HepG2 (cell line): Measurements from ENCODE around the gene PGC. TPM values are rescaled to one million over a fixed set of nuclear protein-coding genes. Genes with fewer than 3 reads are reported as not detected.

Source experiments
- ARHGAP35 ChIP-seq: sonication (generic); formaldehyde crosslinking; IDR thresholded peaks from 2 replicates; pipeline ENCODE4 v1.9.0; 2022; ENCODE audit warnings: mild to moderate bottlenecking, inconsistent platforms, moderate library complexity, missing genetic modification reagents, borderline replicate concordance
- CCAR2 ChIP-seq: fragments of 200-400 bp; formaldehyde crosslinking; optimal IDR thresholded peaks from 2 replicates; pipeline ENCODE3; 2018; ENCODE audit warnings: low read depth, mild to moderate bottlenecking, low read length, moderate library complexity
- CERS6 ChIP-seq: sonication (generic); formaldehyde crosslinking; IDR thresholded peaks from 2 replicates; pipeline ENCODE4 v1.5.0; 2020; ENCODE audit warnings: missing genetic modification reagents
- DRAP1 ChIP-seq: IDR thresholded peaks from 2 replicates; pipeline ENCODE4 v1.6.1; 2016; ENCODE audit warnings: missing genetic modification reagents, missing compliant biosample characterization
- FOSL1 ChIP-seq: sonication (generic); formaldehyde crosslinking; IDR thresholded peaks from 2 replicates; pipeline ENCODE4 v1.9.0; 2021; ENCODE audit warnings: missing genetic modification reagents, borderline replicate concordance
- HNF1B ChIP-seq: sonication (generic); formaldehyde crosslinking; IDR thresholded peaks from 2 replicates; pipeline ENCODE4 v1.5.1; 2020; ENCODE audit warnings: mild to moderate bottlenecking, moderate library complexity, missing genetic modification reagents
- ISL2 ChIP-seq: sonication (generic); formaldehyde crosslinking; IDR thresholded peaks from 2 replicates; pipeline ENCODE4 v1.5.0; 2020; ENCODE audit warnings: missing genetic modification reagents
- KDM5B ChIP-seq: sonication (generic); formaldehyde crosslinking; IDR thresholded peaks from 2 replicates; pipeline ENCODE4 v1.4.0; 2020; ENCODE audit warnings: missing genetic modification reagents, mild to moderate bottlenecking, borderline replicate concordance
- NCOR1 ChIP-seq: fragments of 200-600 bp; sonication (generic); IDR thresholded peaks from 2 replicates; pipeline ENCODE4 v1.7.0; 2017; ENCODE audit warnings: antibody characterized with exemption, low read length, borderline replicate concordance
- NFE2L2 ChIP-seq: fragments of 150-350 bp; IDR thresholded peaks from 2 replicates; pipeline ENCODE4 v1.6.1; 2014; ENCODE audit warnings: low read length
- POGK ChIP-seq: sonication (generic); formaldehyde crosslinking; conservative IDR thresholded peaks from 2 replicates; pipeline ENCODE4 v1.8.0; 2022; ENCODE audit warnings: mild to moderate bottlenecking, moderate library complexity, missing genetic modification reagents
- POLR2A ChIP-seq, 2 experiments: IDR thresholded peaks; 2 replicates each; pipeline ENCODE4 v1.6.1; 2011; ENCODE audit warnings: low read depth in 2 of 2, low read length in 2 of 2, mild to moderate bottlenecking in 1 of 2, moderate library complexity in 1 of 2; ENCODE audit not compliant: insufficient read depth in 1 of 2
- POLR2AphosphoS5 ChIP-seq: IDR thresholded peaks from 2 replicates; pipeline ENCODE4 v1.6.1; 2012; ENCODE audit warnings: low read depth, low read length
- TERF1 ChIP-seq: sonication (generic); formaldehyde crosslinking; IDR thresholded peaks from 2 replicates; pipeline ENCODE4 v1.8.0; 2022; ENCODE audit warnings: mild to moderate bottlenecking, missing genetic modification reagents, moderate library complexity
- ZBTB38 ChIP-seq: sonication (generic); formaldehyde crosslinking; IDR thresholded peaks from 2 replicates; pipeline ENCODE4 v1.5.1; 2020; ENCODE audit warnings: mild to moderate bottlenecking, missing genetic modification reagents
- ZC3H4 ChIP-seq: sonication (generic); formaldehyde crosslinking; IDR thresholded peaks from 2 replicates; pipeline ENCODE4 v1.4.0; 2020; ENCODE audit warnings: missing genetic modification reagents, borderline replicate concordance
- ZMAT3 ChIP-seq: sonication (generic); formaldehyde crosslinking; conservative IDR thresholded peaks from 2 replicates; pipeline ENCODE4 v1.7.0; 2021; ENCODE audit warnings: missing genetic modification reagents
- ZNF224 ChIP-seq: sonication (generic); formaldehyde crosslinking; IDR thresholded peaks from 2 replicates; pipeline ENCODE4 v1.5.0; 2020; ENCODE audit warnings: mild to moderate bottlenecking, missing genetic modification reagents
- ZNF232 ChIP-seq: sonication (generic); formaldehyde crosslinking; IDR thresholded peaks from 2 replicates; pipeline ENCODE4 v1.4.0; 2020; ENCODE audit warnings: missing genetic modification reagents, borderline replicate concordance
- ZNF235 ChIP-seq: sonication (generic); formaldehyde crosslinking; IDR thresholded peaks from 2 replicates; pipeline ENCODE4 v1.8.1; 2023; ENCODE audit warnings: mild to moderate bottlenecking, missing genetic modification reagents, borderline replicate concordance
- ZNF367 ChIP-seq: sonication (generic); formaldehyde crosslinking; IDR thresholded peaks from 2 replicates; pipeline ENCODE4 v1.4.0; 2020; ENCODE audit warnings: missing genetic modification reagents, borderline replicate concordance
- ZNF567 ChIP-seq: sonication (generic); formaldehyde crosslinking; IDR thresholded peaks from 2 replicates; pipeline ENCODE4 v1.8.1; 2023; ENCODE audit warnings: mild to moderate bottlenecking, missing genetic modification reagents, borderline replicate concordance
- ZNF652 ChIP-seq: IDR thresholded peaks from 2 replicates; pipeline ENCODE4 v1.6.1; 2016; ENCODE audit warnings: low read depth, borderline replicate concordance
- ZNF773 ChIP-seq: sonication (generic); formaldehyde crosslinking; IDR thresholded peaks from 2 replicates; pipeline ENCODE4 v1.4.0; 2020; ENCODE audit warnings: missing genetic modification reagents, borderline replicate concordance
- ZNF883 ChIP-seq: sonication (generic); formaldehyde crosslinking; IDR thresholded peaks from 2 replicates; pipeline ENCODE4 v1.5.1; 2020; ENCODE audit warnings: mild to moderate bottlenecking, missing genetic modification reagents; ENCODE audit errors: not compliant biosample characterization
- polyA plus RNA-seq, 8 experiments: library from polyadenylated mRNA; depleted of rRNA in 3 of 8; stranded (reverse) in 7 of 8; unstranded in 1 of 8; fragments of >200 nt; fragmentation: Illumina TruSeq in 4 of 8; extraction: Trizol in 4 of 8; gene quantifications; 2 replicates each; pipeline versions ENCODE4 v1.2.1 to v1.2.3, GENCODE V29; 2011 to 2016; ENCODE audit warnings: low read depth in 4 of 8, missing spikeins in 1 of 8, mixed read lengths in 1 of 8; ENCODE audit not compliant: insufficient read depth in 1 of 8
- total RNA-seq, 5 experiments: library from RNA; depleted of rRNA; stranded (reverse); fragments of >200 nt; fragmentation: Illumina TruSeq; extraction: Trizol; gene quantifications; 2 replicates each; pipeline ENCODE4 v1.2.3, GENCODE V29; 2016; ENCODE audit warnings: low read depth in 1 of 5

The PGC gene
- total and polyA plus RNA-seq, 2 of the 13 experiments (the other 11 are each of a cell fraction or from before 2014, with no cell fraction given): 426 to 502 TPM

GRCh38 chr6:41723530-41724227 lies 23.5 kb downstream of the PGC start (continued):
- TF ChIP-seq ARHGAP35 (CRISPR knock-in tag): peak; percentile 41; the same call in 1 of the 2 replicates
- no peak for TF ChIP-seq ZNF367 (CRISPR knock-in tag)
- no peak for TF ChIP-seq ZNF567 (CRISPR knock-in tag)
- TF ChIP-seq ZC3H4 (CRISPR knock-in tag): no peak
- TF ChIP-seq DRAP1: 0 out of 2 replicates have a peak, but pooled peaks have one; percentile 38
- peak; percentile 46; the same call in 1 of the 2 replicates for TF ChIP-seq FOSL1 (CRISPR knock-in tag)
- TF ChIP-seq NFE2L2: no peak
- TF ChIP-seq ZMAT3 (CRISPR knock-in tag): no peak
- 0 out of 2 replicates have a peak, but pooled peaks have one; percentile 43 for TF ChIP-seq POLR2AphosphoS5
- TF ChIP-seq CCAR2: no peak
- TF ChIP-seq NCOR1: no peak
- no peak for TF ChIP-seq TERF1 (CRISPR knock-in tag)
- peak; percentile 49; the same call in 1 of the 2 replicates for TF ChIP-seq ZBTB38 (CRISPR knock-in tag)
- no peak for TF ChIP-seq POGK (CRISPR knock-in tag)
- 0 out of 2 replicates have a peak, but pooled peaks have one; percentile 34 for TF ChIP-seq ZNF773 (CRISPR knock-in tag)
- no peak for TF ChIP-seq CERS6 (CRISPR knock-in tag)
- no peak for TF ChIP-seq ZNF232 (CRISPR knock-in tag)
- TF ChIP-seq ZNF652 (CRISPR knock-in tag): no peak
- TF ChIP-seq ZNF883 (CRISPR knock-in tag): peak; percentile 44
- peak in 1 of 2 experiments; percentile 54; a peak in 1 of 4 replicates for TF ChIP-seq POLR2A (IDR thresholded peaks at IDR 0.05; ENCODE audit: insufficient read depth in 1 of 2, low read depth in 2 of 2, low read length in 2 of 2)
- no peak for TF ChIP-seq HNF1B (CRISPR knock-in tag)
- no peak for TF ChIP-seq ISL2 (CRISPR knock-in tag)
- peak; percentile 89 for TF ChIP-seq KDM5B (CRISPR knock-in tag)
- no peak for TF ChIP-seq ZNF224
- TF ChIP-seq ZNF235: 0 out of 2 replicates have a peak, but pooled peaks have one; percentile 58
